ENCODE data around the gene TSPOAP1.

Gene TSPOAP1

GRCh38 chr17:58291246-58291645 is 37.3 kb downstream of the TSPOAP1 start:
- Histone ChIP-seq H3K9ac (ENCODE audit: low read depth, low read length) (no peak overlapping the region), H3K27me3 (ENCODE audit: control insufficient read depth, insufficient read depth, low read length) (no peaks in the 10 kb centered on the region), H3K36me3 (ENCODE audit: control insufficient read depth, insufficient read depth, low read length) (no peaks in the 10 kb centered on the region), H3K4me3 (ENCODE audit: low read depth, low read length) (no peak overlapping the region), H3K4me1 (ENCODE audit: control insufficient read depth, insufficient read depth, low read length) (no peaks in the 10 kb centered on the region), H3K9me3 (ENCODE audit: control insufficient read depth, insufficient read depth, low read length) (no peaks in the 10 kb centered on the region)

- Histone ChIP-seq H3K36me3 (ENCODE audit: control insufficient read depth, insufficient read depth, low read length) (no peaks in the 10 kb centered on the region), H3K27me3 (ENCODE audit: control insufficient read depth, insufficient read depth, low read length) (no peaks in the 10 kb centered on the region), H3K9me3 (ENCODE audit: control insufficient read depth, insufficient read depth, low read length) (no peaks in the 10 kb centered on the region), H3K4me1 (ENCODE audit: control insufficient read depth, insufficient read depth, low read length) (peaks cover 3% of the 10 kb centered on the region), H3K4me3 (ENCODE audit: low read depth, low read length) (no peak overlapping the region), H3K9ac (ENCODE audit: low read depth, low read length) (no peak overlapping the region)
Observed at GRCh38 chr17:58289869-58290268, 38.7 kb downstream of the TSPOAP1 start.

- H3K9ac ChIP-seq (ENCODE audit: low read depth, low read length), result no peak overlapping the region
Observed at GRCh38 chr17:58285422-58285810, 43.2 kb downstream of the TSPOAP1 start.

GRCh38 chr17:58284613-58285421 is 43.8 kb downstream of the TSPOAP1 start:
- Histone ChIP-seq H3K9ac (ENCODE audit: low read depth, low read length) (no peak overlapping the region), H3K4me1 (ENCODE audit: control insufficient read depth, insufficient read depth, low read length) (peaks cover 7% of the 10 kb centered on the region), H3K9me3 (ENCODE audit: control insufficient read depth, insufficient read depth, low read length) (no peaks in the 10 kb centered on the region), H3K36me3 (ENCODE audit: control insufficient read depth, insufficient read depth, low read length) (no peaks in the 10 kb centered on the region), H3K27me3 (ENCODE audit: control insufficient read depth, insufficient read depth, low read length) (peaks cover 12% of the 10 kb centered on the region), H3K4me3 (ENCODE audit: low read depth, low read length) (no peak overlapping the region)

More at GRCh38 chr17:58285422-58285810, 43.2 kb downstream of the TSPOAP1 start:
- no peaks in the 10 kb centered on the region for H3K9me3 ChIP-seq (ENCODE audit: control insufficient read depth, insufficient read depth, low read length)
- H3K36me3 ChIP-seq (ENCODE audit: control insufficient read depth, insufficient read depth, low read length), result no peaks in the 10 kb centered on the region
- H3K4me1 ChIP-seq (ENCODE audit: control insufficient read depth, insufficient read depth, low read length), result peaks cover 7% of the 10 kb centered on the region
- H3K27me3 ChIP-seq (ENCODE audit: control insufficient read depth, insufficient read depth, low read length), result peaks cover 6% of the 10 kb centered on the region
- H3K4me3 ChIP-seq (ENCODE audit: low read depth, low read length), result no peak overlapping the region

GRCh38 chr17:58283674-58284612 is 44.7 kb downstream of the TSPOAP1 start:
- H3K36me3 ChIP-seq (ENCODE audit: control insufficient read depth, insufficient read depth, low read length), result no peaks in the 10 kb centered on the region
- no peaks in the 10 kb centered on the region for H3K9me3 ChIP-seq (ENCODE audit: control insufficient read depth, insufficient read depth, low read length)
- peaks cover 20% of the 10 kb centered on the region for H3K27me3 ChIP-seq (ENCODE audit: control insufficient read depth, insufficient read depth, low read length)
- H3K4me3 ChIP-seq (ENCODE audit: low read depth, low read length), result no peak overlapping the region
- H3K9ac ChIP-seq (ENCODE audit: low read depth, low read length), result no peak overlapping the region
- H3K4me1 ChIP-seq (ENCODE audit: control insufficient read depth, insufficient read depth, low read length), result peaks cover 7% of the 10 kb centered on the region

GRCh38 chr17:58282442-58282841 is 46.2 kb downstream of the TSPOAP1 start:
- H3K4me3 ChIP-seq (ENCODE audit: low read depth, low read length), result no peak overlapping the region
- no peak overlapping the region for H3K9ac ChIP-seq (ENCODE audit: low read depth, low read length)
- no peaks in the 10 kb centered on the region for H3K9me3 ChIP-seq (ENCODE audit: control insufficient read depth, insufficient read depth, low read length)
- H3K4me1 ChIP-seq (ENCODE audit: control insufficient read depth, insufficient read depth, low read length), result peaks cover 7% of the 10 kb centered on the region
- no peaks in the 10 kb centered on the region for H3K36me3 ChIP-seq (ENCODE audit: control insufficient read depth, insufficient read depth, low read length)
- H3K27me3 ChIP-seq (ENCODE audit: control insufficient read depth, insufficient read depth, low read length), result peaks cover 35% of the 10 kb centered on the region

- no peak overlapping the region for H3K4me3 ChIP-seq (ENCODE audit: low read depth, low read length)
- H3K27me3 ChIP-seq (ENCODE audit: control insufficient read depth, insufficient read depth, low read length), result peaks cover 38% of the 10 kb centered on the region
- H3K9me3 ChIP-seq (ENCODE audit: control insufficient read depth, insufficient read depth, low read length), result no peaks in the 10 kb centered on the region
- H3K4me1 ChIP-seq (ENCODE audit: control insufficient read depth, insufficient read depth, low read length), result peaks cover 7% of the 10 kb centered on the region
- no peak overlapping the region for H3K9ac ChIP-seq (ENCODE audit: low read depth, low read length)
- H3K36me3 ChIP-seq (ENCODE audit: control insufficient read depth, insufficient read depth, low read length), result no peaks in the 10 kb centered on the region
Observed at GRCh38 chr17:58281511-58282011, 47.0 kb downstream of the TSPOAP1 start.

GRCh38 chr17:58280480-58281217 is 47.9 kb downstream of the TSPOAP1 start, which contains the start of gene MPO:
TSS of gene MPO (minus strand) at chr17:58280935. CDS start at chr17:58280758, 177 bp downstream.
- Histone ChIP-seq H3K27me3 (ENCODE audit: control insufficient read depth, insufficient read depth, low read length) (peaks cover 38% of the 10 kb centered on the region), H3K9me3 (ENCODE audit: control insufficient read depth, insufficient read depth, low read length) (no peaks in the 10 kb centered on the region), H3K4me3 (ENCODE audit: low read depth, low read length) (no peak within 1 kb of the TSS), H3K4me1 (ENCODE audit: control insufficient read depth, insufficient read depth, low read length) (peaks cover 7% of the 10 kb centered on the region), H3K36me3 (ENCODE audit: control insufficient read depth, insufficient read depth, low read length) (no peaks in the 10 kb centered on the region), H3K9ac (ENCODE audit: low read depth, low read length) (no peak within 1 kb of the TSS)

GRCh38 chr17:58279736-58280479 is 48.7 kb downstream of the TSPOAP1 start:
- no peaks in the 10 kb centered on the region for H3K9me3 ChIP-seq (ENCODE audit: control insufficient read depth, insufficient read depth, low read length)
- no peak overlapping the region for H3K9ac ChIP-seq (ENCODE audit: low read depth, low read length)
- peaks cover 38% of the 10 kb centered on the region for H3K27me3 ChIP-seq (ENCODE audit: control insufficient read depth, insufficient read depth, low read length)
- H3K4me3 ChIP-seq (ENCODE audit: low read depth, low read length), result no peak overlapping the region
- peaks cover 5% of the 10 kb centered on the region for H3K4me1 ChIP-seq (ENCODE audit: control insufficient read depth, insufficient read depth, low read length)
- no peaks in the 10 kb centered on the region for H3K36me3 ChIP-seq (ENCODE audit: control insufficient read depth, insufficient read depth, low read length)

GRCh38 chr17:58279016-58279711 is 49.4 kb downstream of the TSPOAP1 start:
- H3K4me1 ChIP-seq (ENCODE audit: control insufficient read depth, insufficient read depth, low read length), result peaks cover 1% of the 10 kb centered on the region
- H3K9ac ChIP-seq (ENCODE audit: low read depth, low read length), result no peak overlapping the region
- no peaks in the 10 kb centered on the region for H3K9me3 ChIP-seq (ENCODE audit: control insufficient read depth, insufficient read depth, low read length)
- H3K27me3 ChIP-seq (ENCODE audit: control insufficient read depth, insufficient read depth, low read length), result peaks cover 38% of the 10 kb centered on the region
- no peaks in the 10 kb centered on the region for H3K36me3 ChIP-seq (ENCODE audit: control insufficient read depth, insufficient read depth, low read length)
- H3K4me3 ChIP-seq (ENCODE audit: low read depth, low read length), result peak overlapping the region; percentile 30
